Liver (tissue), 9 donors: ENCODE measurements around the gene CCDC86. TPM values are rescaled to one million over a fixed set of nuclear protein-coding genes. Genes with fewer than 3 reads are reported as not detected.

Source experiments
- DNase-seq: peaks from one replicate; pipeline ENCODE4 v3.0.0-alpha.2; 2017; ENCODE audit warnings: low spot score
- H3K27ac ChIP-seq, 2 donors: one replicate each; pipeline ENCODE4 v1.7.0; 2013; ENCODE audit warnings: inconsistent platforms in 2 of 2, low read length in 2 of 2, control low read depth in 1 of 2, low read depth in 1 of 2, mild to moderate bottlenecking in 1 of 2
- H3K27me3 ChIP-seq, 4 donors: one replicate each; pipeline versions ENCODE4 v1.6.1 to v1.7.0; 2013; ENCODE audit warnings: low read length in 3 of 4, inconsistent platforms in 1 of 4, mild to moderate bottlenecking in 1 of 4, moderate library complexity in 1 of 4; ENCODE audit not compliant: control insufficient read depth in 4 of 4, insufficient read depth in 4 of 4
- H3K36me3 ChIP-seq, 4 donors: one replicate each; pipeline versions ENCODE4 v1.6.1 to v1.7.0; 2013; ENCODE audit warnings: low read length in 3 of 4, mild to moderate bottlenecking in 3 of 4, low read depth in 1 of 4, moderate library complexity in 1 of 4; ENCODE audit not compliant: control insufficient read depth in 4 of 4, insufficient read depth in 3 of 4
- H3K4me1 ChIP-seq, 4 donors: one replicate each; pipeline versions ENCODE4 v1.6.1 to v1.7.0; 2013; ENCODE audit warnings: low read length in 3 of 4, mild to moderate bottlenecking in 3 of 4, moderate library complexity in 1 of 4; ENCODE audit not compliant: control insufficient read depth in 4 of 4, insufficient read depth in 4 of 4
- H3K4me3 ChIP-seq, 3 donors: one replicate each; pipeline versions ENCODE4 v1.6.1 to v1.7.0; 2013; ENCODE audit warnings: low read length in 3 of 3, control low read depth in 1 of 3, low read depth in 1 of 3, mild to moderate bottlenecking in 1 of 3
- H3K9ac ChIP-seq, 2 donors: one replicate each; pipeline ENCODE4 v1.7.0; 2013; ENCODE audit warnings: low read length in 2 of 2, mild to moderate bottlenecking in 2 of 2, moderate library complexity in 2 of 2, control low read depth in 1 of 2, low read depth in 1 of 2
- H3K9me3 ChIP-seq, 4 donors: one replicate each; pipeline versions ENCODE4 v1.6.1 to v1.7.0; 2013; ENCODE audit warnings: low read length in 3 of 4; ENCODE audit not compliant: control insufficient read depth in 4 of 4
- ATF3 ChIP-seq: IDR thresholded peaks from 2 replicates; pipeline ENCODE4 v1.6.1; 2016; ENCODE audit warnings: antibody characterized with exemption
- FOXA1 ChIP-seq: IDR thresholded peaks from 2 replicates; pipeline ENCODE4 v1.6.1; 2016; ENCODE audit warnings: antibody characterized with exemption
- FOXA2 ChIP-seq: IDR thresholded peaks from 2 replicates; pipeline ENCODE4 v1.6.1; 2016; ENCODE audit warnings: antibody characterized with exemption
- GABPA ChIP-seq, 2 donors: IDR thresholded peaks in 1 of 2; conservative IDR thresholded peaks in 1 of 2; 2 replicates each; pipeline ENCODE4 v1.6.1; 2016; ENCODE audit warnings: antibody characterized with exemption in 2 of 2, mild to moderate bottlenecking in 1 of 2, moderate library complexity in 1 of 2
- HNF4A ChIP-seq, 2 donors: conservative IDR thresholded peaks; 2 replicates each; pipeline ENCODE4 v1.6.1; 2016; ENCODE audit warnings: antibody characterized with exemption in 2 of 2, mild to moderate bottlenecking in 2 of 2
- HNF4G ChIP-seq: IDR thresholded peaks from 2 replicates; pipeline ENCODE4 v1.6.1; 2016; ENCODE audit warnings: antibody characterized with exemption
- JUND ChIP-seq, 2 donors: IDR thresholded peaks; 2 replicates each; pipeline ENCODE4 v1.6.1; 2016; ENCODE audit warnings: antibody characterized with exemption in 2 of 2
- RAD21 ChIP-seq, 2 donors: IDR thresholded peaks; 2 replicates each; pipeline ENCODE4 v1.6.1; 2016; ENCODE audit warnings: antibody characterized with exemption in 2 of 2, mild to moderate bottlenecking in 2 of 2
- REST ChIP-seq: IDR thresholded peaks from 2 replicates; pipeline ENCODE4 v1.6.1; 2016; ENCODE audit warnings: antibody characterized with exemption, mild to moderate bottlenecking
- RXRA ChIP-seq, 2 donors: IDR thresholded peaks; 2 replicates each; pipeline ENCODE4 v1.6.1; 2017 to 2018; ENCODE audit warnings: antibody characterized with exemption in 2 of 2, mild to moderate bottlenecking in 1 of 2
- SP1 ChIP-seq: IDR thresholded peaks from 2 replicates; pipeline ENCODE4 v1.6.1; 2018; ENCODE audit warnings: antibody characterized with exemption, mild to moderate bottlenecking
- TAF1 ChIP-seq: conservative IDR thresholded peaks from 2 replicates; pipeline ENCODE4 v1.6.1; 2016; ENCODE audit warnings: antibody characterized with exemption, mild to moderate bottlenecking
- YY1 ChIP-seq: IDR thresholded peaks from 2 replicates; pipeline ENCODE4 v1.6.1; 2016; ENCODE audit warnings: antibody characterized with exemption, mild to moderate bottlenecking
- ZBTB33 ChIP-seq: IDR thresholded peaks from 2 replicates; pipeline ENCODE4 v1.6.1; 2016; ENCODE audit warnings: antibody characterized with exemption
- WGBS: extraction: QIAGEN DNeasy Blood & Tissue Kit; methylation state at CpG from one replicate; pipeline ENCODE4 v1.1.7; 2013; 5-methylcytosine and 5-hydroxymethylcytosine counted together
- polyA plus RNA-seq, 2 donors: library from polyadenylated mRNA; stranded (reverse) in 1 of 2; unstranded in 1 of 2; fragments of 200-250 nt in 1 of 2; fragments of >200 nt in 1 of 2; fragmentation: Nextera tagmentation in 1 of 2; extraction: Ambion mirVana in 1 of 2; gene quantifications; one replicate each; pipeline versions ENCODE4 v1.2.1 to v1.2.3, GENCODE V29; 2013 to 2015
- total RNA-seq, 2 donors: library from RNA; depleted of rRNA; stranded (reverse); fragments of >200 nt; gene quantifications; one replicate each; pipeline ENCODE4 v1.2.3, GENCODE V29; 2014
- donor health status: healthy.
- donor health status: healthy.
- donor health status: healthy.
- donor health status: healthy.
- donor health status: healthy.

The CCDC86 gene
- total and polyA plus RNA-seq, 4 donors, result 5.0 to 9.4 (median 5.7) TPM

DNA sequence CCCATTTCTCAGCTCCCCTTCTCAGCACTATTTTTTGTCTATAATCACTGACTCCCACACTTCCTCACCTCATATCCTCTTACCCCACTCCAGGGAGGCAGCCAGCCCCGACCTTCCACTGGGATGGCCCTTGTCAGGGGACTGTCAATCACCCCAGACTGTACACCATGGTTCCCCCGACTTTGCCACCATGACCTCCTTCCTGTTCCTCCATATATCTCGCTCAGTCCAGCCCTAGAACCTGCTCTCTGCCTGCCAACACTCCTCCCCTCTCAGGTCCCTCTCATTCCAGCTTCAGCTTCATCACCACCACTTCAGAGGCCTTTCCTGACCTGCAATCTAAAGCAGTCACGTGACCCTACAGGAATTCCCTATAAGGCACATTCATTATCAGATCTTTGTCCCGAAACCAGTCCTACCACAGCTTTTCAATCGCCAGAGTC lies 48.0 kb downstream of the CCDC86 start:
- H3K27ac ChIP-seq, result no peak overlapping the region
- no peak overlapping the region for H3K4me3 ChIP-seq
- no peaks in the 10 kb centered on the region for H3K27me3 ChIP-seq
- DNase-seq, result no peak
- no peak overlapping the region for H3K9ac ChIP-seq
- no peaks in the 10 kb centered on the region for H3K9me3 ChIP-seq
- no peak for TF ChIP-seq YY1
- no peak for TF ChIP-seq JUND (IDR thresholded peaks at IDR 0.05)
- no peak for TF ChIP-seq GABPA (IDR thresholded peaks at IDR 0.05 in 1 of 2, conservative IDR thresholded peaks at IDR 0.05 in 1 of 2)
- TF ChIP-seq FOXA1, result no peak
- no peak for TF ChIP-seq HNF4A (conservative IDR thresholded peaks at IDR 0.05)
- TF ChIP-seq RXRA (IDR thresholded peaks at IDR 0.05), result no peak
- TF ChIP-seq HNF4G, result no peak
- TF ChIP-seq RAD21 (IDR thresholded peaks at IDR 0.05), result no peak
- no peak for TF ChIP-seq FOXA2
- TF ChIP-seq TAF1, result no peak
- no peak for TF ChIP-seq SP1
- TF ChIP-seq ZBTB33, result no peak
- WGBS, result 67% methylated on average over 6 of the region's 6 CpGs
- peaks cover 0 to 7% (median 0%) of the 10 kb centered on the region in 4 donors for H3K4me1 ChIP-seq
- peaks cover 2 to 40% (median 16%) of the 10 kb centered on the region in 4 donors for H3K36me3 ChIP-seq

DNA sequence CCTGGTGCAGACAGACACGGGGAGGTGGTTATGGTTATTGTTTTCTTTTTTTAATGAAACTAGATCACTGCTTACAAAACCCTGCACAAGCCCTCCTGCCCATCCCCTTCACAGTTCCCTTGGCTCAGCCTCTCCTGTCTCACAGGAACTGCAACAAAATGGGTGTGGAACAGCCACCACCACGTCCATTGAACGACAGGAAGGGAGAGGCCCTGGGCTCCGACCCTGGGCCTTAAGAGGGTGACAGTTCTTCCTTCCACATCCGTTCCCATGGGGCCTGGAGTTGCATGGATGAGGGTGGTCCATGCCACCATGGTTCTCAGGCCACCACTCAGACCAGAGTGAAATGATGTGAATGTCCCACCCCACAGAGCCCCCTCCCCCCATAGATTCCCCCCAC lies 48.8 kb downstream of the CCDC86 start:
- no peak for DNase-seq
- H3K9ac ChIP-seq, result no peak overlapping the region

More for the DNA sequence above, 48.8 kb downstream of the CCDC86 start:
- no peak overlapping the region for H3K4me3 ChIP-seq
- no peak for TF ChIP-seq REST
- TF ChIP-seq YY1, result no peak
- no peak for TF ChIP-seq ATF3
- peaks cover 0 to 7% (median 0%) of the 10 kb centered on the region in 4 donors for H3K4me1 ChIP-seq
- WGBS, result 68% methylated on average over 5 of the region's 5 CpGs
- H3K9me3 ChIP-seq, result no peaks in the 10 kb centered on the region
- H3K27ac ChIP-seq, result no peak overlapping the region
- H3K36me3 ChIP-seq, result peaks cover 2 to 48% (median 24%) of the 10 kb centered on the region in 4 donors
- no peaks in the 10 kb centered on the region for H3K27me3 ChIP-seq
